ENCODE results near the gene NR1H3. TPM values are rescaled to one million over a fixed set of nuclear protein-coding genes. Genes with fewer than 3 reads are reported as not detected.

Gene NR1H3
- total RNA-seq, 1 donor from 2014 or later: 14.4 TPM

GRCh38 chr11:47236482-47236881, 21.3 kb upstream of the NR1H3 start:
- Mint-ChIP-seq H3K27ac (ENCODE audit: unreplicated experiment) (peak overlapping the region; percentile 6), H3K4me3 (ENCODE audit: unreplicated experiment) (no peak overlapping the region), H3K9me3 (ENCODE audit: unreplicated experiment) (no peaks in the 10 kb centered on the region), H3K4me1 (ENCODE audit: unreplicated experiment) (peaks cover 11% of the 10 kb centered on the region), H3K27me3 (ENCODE audit: unreplicated experiment) (no peaks in the 10 kb centered on the region), H3K36me3 (ENCODE audit: unreplicated experiment) (peaks cover 30% of the 10 kb centered on the region)
- no peak for TF ChIP-seq CTCF (IDR thresholded peaks at IDR 0.05)
- DNase-seq (ENCODE audit: extremely low spot score, unreplicated experiment): no peak

- no peak overlapping the region for H3K4me3 Mint-ChIP-seq (ENCODE audit: unreplicated experiment)
- no peak overlapping the region for H3K27ac Mint-ChIP-seq (ENCODE audit: unreplicated experiment)
- no peak for DNase-seq (ENCODE audit: extremely low spot score, unreplicated experiment)
- H3K36me3 Mint-ChIP-seq (ENCODE audit: unreplicated experiment): peaks cover 52% of the 10 kb centered on the region
- TF ChIP-seq CTCF (IDR thresholded peaks at IDR 0.05): no peak
- H3K27me3 Mint-ChIP-seq (ENCODE audit: unreplicated experiment): no peaks in the 10 kb centered on the region
- H3K9me3 Mint-ChIP-seq (ENCODE audit: unreplicated experiment): no peaks in the 10 kb centered on the region
- peaks cover under 1% of the 10 kb centered on the region for H3K4me1 Mint-ChIP-seq (ENCODE audit: unreplicated experiment)
Observed at GRCh38 chr11:47239852-47240251, 17.9 kb upstream of the NR1H3 start.

GRCh38 chr11:47241841-47242301, 15.9 kb upstream of the NR1H3 start:
- Mint-ChIP-seq H3K27ac (ENCODE audit: unreplicated experiment) (no peak overlapping the region), H3K4me1 (ENCODE audit: unreplicated experiment) (peaks cover 3% of the 10 kb centered on the region), H3K27me3 (ENCODE audit: unreplicated experiment) (no peaks in the 10 kb centered on the region), H3K36me3 (ENCODE audit: unreplicated experiment) (peaks cover 49% of the 10 kb centered on the region), H3K4me3 (ENCODE audit: unreplicated experiment) (no peak overlapping the region), H3K9me3 (ENCODE audit: unreplicated experiment) (no peaks in the 10 kb centered on the region)
- no peak for TF ChIP-seq CTCF (IDR thresholded peaks at IDR 0.05)
- DNase-seq (ENCODE audit: extremely low spot score, unreplicated experiment): no peak

GRCh38 chr11:47242596-47243192, 15.1 kb upstream of the NR1H3 start:
- Mint-ChIP-seq H3K4me1 (ENCODE audit: unreplicated experiment) (peaks cover 9% of the 10 kb centered on the region), H3K36me3 (ENCODE audit: unreplicated experiment) (peaks cover 49% of the 10 kb centered on the region), H3K9me3 (ENCODE audit: unreplicated experiment) (no peaks in the 10 kb centered on the region), H3K27me3 (ENCODE audit: unreplicated experiment) (no peaks in the 10 kb centered on the region), H3K27ac (ENCODE audit: unreplicated experiment) (no peak overlapping the region), H3K4me3 (ENCODE audit: unreplicated experiment) (no peak overlapping the region)
- no peak for TF ChIP-seq CTCF (IDR thresholded peaks at IDR 0.05)
- DNase-seq (ENCODE audit: extremely low spot score, unreplicated experiment): no peak

- Mint-ChIP-seq H3K4me1 (ENCODE audit: unreplicated experiment) (peaks cover 15% of the 10 kb centered on the region), H3K27me3 (ENCODE audit: unreplicated experiment) (no peaks in the 10 kb centered on the region), H3K36me3 (ENCODE audit: unreplicated experiment) (peaks cover 46% of the 10 kb centered on the region), H3K9me3 (ENCODE audit: unreplicated experiment) (no peaks in the 10 kb centered on the region), H3K27ac (ENCODE audit: unreplicated experiment) (no peak overlapping the region), H3K4me3 (ENCODE audit: unreplicated experiment) (no peak overlapping the region)
- TF ChIP-seq CTCF (IDR thresholded peaks at IDR 0.05): no peak
- DNase-seq (ENCODE audit: extremely low spot score, unreplicated experiment): no peak
Observed at GRCh38 chr11:47243454-47243853, 14.3 kb upstream of the NR1H3 start.
